HG02840 (cell line): ENCODE results near the gene DLL1.

Source experiments
- ATAC-seq: cut with Tn5 transposase; IDR thresholded peaks from one replicate; pipeline ENCODE4 v1.9.1; 2021; ENCODE audit warnings: mild to moderate bottlenecking, moderate library complexity, moderate number of reproducible peaks; ENCODE audit not compliant: unreplicated experiment, low FRiP score

The DLL1 gene

GRCh38 chr6:170236131-170236836 is 54.6 kb downstream of the DLL1 start:
- no peak for ATAC-seq

- ATAC-seq, result no peak
These were observed 55.3 kb downstream of the DLL1 start for GRCh38 chr6:170235391-170236125.

GRCh38 chr6:170234419-170234818 is 56.5 kb downstream of the DLL1 start:
- no peak for ATAC-seq

GRCh38 chr6:170233286-170234205 is 57.3 kb downstream of the DLL1 start:
- no peak for ATAC-seq
